Activated CD8-positive, alpha-beta memory T cell treated with anti-CD3 and anti-CD28 coated beads, Interleukin-2, amount 50 U/mL, for 4 hours (primary cell): Measurements from ENCODE around the gene MADD.

Experiments
- DNase-seq: peaks from one replicate; pipeline ENCODE4 v3.0.0-alpha.2; 2020

MADD gene

DNA sequence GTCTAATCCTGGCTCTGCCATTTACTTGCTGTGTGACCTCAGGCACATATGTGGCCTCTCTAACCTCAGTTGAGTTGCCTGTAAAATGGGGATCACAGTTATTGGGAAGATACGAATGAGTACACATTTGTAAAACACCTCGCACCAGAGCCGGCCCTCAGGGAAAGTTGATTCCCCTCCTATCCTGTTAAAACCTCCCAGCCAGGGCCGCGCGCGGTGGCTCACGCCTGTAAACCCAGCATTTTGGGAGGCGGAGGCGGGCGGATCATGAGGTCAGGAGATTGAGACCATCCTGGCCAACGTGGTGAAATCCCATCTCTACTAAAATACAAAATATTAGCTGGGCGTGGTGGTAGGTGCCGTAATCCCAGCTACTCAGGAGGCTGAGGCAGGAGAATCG lies 90.4 kb downstream of the MADD start:
- no peak for DNase-seq

GRCh38 chr11:47361419-47361818 lies 91.5 kb downstream of the MADD start:
- DNase-seq = no peak

DNA sequence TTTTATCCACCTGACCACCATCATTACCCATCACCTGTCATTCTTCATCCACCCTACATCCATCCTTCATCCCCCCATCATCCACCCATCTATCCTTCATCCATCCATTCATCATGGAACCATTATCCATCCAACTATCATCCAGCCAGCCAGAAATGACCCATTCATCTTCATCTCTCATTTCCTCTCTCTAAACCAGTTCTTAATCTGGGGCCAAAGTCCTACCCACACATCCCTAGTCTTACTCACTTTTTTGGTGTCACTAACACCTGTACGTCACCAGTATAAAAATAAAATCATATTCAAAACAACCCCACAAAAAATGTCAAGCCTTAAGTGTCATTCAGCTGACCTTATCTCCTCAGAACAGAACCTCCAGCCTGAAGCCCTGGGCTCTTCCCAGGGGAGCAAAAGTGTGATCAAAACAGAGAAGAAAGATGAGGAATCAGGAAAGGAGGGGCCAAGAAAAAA lies 96.1 kb downstream of the MADD start:
- no peak for DNase-seq

GRCh38 chr11:47369676-47370075 lies 99.7 kb downstream of the MADD start:
- no peak for DNase-seq

GRCh38 chr11:47372422-47372821 lies 102.5 kb downstream of the MADD start:
- DNase-seq = no peak

GRCh38 chr11:47373876-47374719 lies 104.2 kb downstream of the MADD start:
- DNase-seq = peak; percentile 87

DNA sequence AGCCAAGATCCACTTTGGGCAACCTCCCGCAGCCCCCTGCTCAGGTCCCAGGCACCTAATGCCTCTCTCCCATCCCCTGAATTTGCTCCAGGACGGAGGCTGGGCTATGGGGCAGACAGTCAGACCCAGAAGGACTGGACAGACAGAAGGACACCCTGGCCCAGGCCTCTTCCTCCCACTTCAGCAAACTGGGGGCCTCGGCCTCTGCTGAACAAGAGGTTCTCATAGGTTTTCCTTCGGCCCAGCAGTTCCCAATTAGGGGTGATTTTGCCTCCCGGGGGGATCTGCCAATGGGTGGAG lies 104.7 kb downstream of the MADD start:
- DNase-seq = no peak

DNA sequence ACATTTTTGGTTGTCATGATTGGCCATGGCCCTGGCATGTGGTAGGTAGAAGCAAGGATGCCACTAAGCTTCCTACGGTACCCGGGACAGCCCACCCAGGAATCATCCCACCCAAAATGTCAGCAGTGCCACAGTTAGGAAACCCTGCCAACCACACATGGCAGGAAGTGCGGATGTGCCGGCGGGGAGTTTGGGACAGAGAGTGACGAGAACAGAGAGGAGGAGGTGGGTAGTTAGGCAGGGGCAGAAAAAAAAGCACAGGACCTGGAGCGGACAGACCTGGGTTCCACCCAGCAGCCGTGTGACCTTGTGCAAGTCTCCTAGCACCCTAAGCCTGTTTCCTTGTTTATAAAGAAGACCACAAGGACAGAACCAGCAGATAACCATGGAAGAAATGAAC lies 105.1 kb downstream of the MADD start:
- DNase-seq = no peak

GRCh38 chr11:47375546-47376085 lies 105.7 kb downstream of the MADD start:
- DNase-seq = no peak

DNA sequence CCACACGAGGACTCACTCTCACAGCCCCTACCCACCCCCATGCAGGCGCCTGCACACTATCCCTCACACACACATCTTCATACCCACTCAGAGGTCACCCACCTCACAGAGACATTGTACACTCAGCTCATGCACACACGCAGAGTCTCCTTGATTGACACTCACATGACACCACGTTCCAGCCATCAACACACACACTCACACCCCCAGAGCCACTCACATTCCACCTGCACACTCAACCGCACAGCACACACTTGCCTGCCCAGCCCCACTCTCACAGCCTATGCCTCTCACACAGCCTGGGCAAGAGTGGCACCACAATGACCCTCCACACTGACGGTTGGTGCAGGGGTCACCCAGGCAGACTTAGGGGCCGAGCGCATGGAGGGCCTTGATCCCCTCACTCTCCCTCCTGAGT lies 106.2 kb downstream of the MADD start:
- no peak for DNase-seq

- DNase-seq = no peak
Measured at GRCh38 chr11:47376525-47377371, 106.8 kb downstream of the MADD start.

GRCh38 chr11:47377571-47378009 lies 107.7 kb downstream of the MADD start:
- DNase-seq = no peak

- DNase-seq = no peak
Measured at GRCh38 chr11:47378010-47378835, 108.3 kb downstream of the MADD start, which contains the start of gene SPI1. Gene SPI1 (minus strand): TSS chr11:47378547. CDS start chr11:47378353, 194 bp downstream.

DNA sequence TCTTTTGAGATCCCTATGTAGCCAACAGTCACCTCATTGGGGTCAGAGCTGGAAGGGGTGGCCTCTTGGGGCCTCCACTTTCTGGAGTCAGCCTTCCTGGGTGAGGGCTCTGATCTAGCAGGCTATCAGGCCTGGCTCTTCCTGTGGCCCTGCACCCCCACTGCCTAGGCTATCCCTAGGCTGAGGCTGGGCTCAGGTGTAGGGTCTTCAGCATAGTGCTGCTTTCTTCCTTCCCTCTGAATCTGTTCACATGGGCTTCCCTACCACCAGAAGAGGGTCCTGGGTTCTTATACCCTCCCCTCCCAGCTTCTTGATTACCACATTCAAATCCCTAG lies 108.9 kb downstream of the MADD start:
- DNase-seq = no peak

DNA sequence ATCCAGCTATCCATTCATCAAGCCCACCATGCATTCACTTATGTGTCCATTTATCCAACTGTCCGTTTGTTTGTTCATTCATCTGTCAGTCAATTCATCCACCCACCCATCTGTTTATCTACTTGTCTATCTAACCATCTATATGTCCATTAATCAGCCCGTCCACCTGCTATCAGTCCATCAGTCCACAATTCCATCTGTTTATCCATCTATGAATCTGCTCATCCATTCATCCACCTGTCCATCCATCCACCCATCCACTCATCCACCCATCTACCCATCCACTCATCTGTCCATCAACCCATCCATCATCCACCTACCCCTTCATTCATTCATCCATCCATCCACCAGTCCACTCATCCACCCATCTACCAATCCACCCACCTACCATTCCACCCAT lies 109.4 kb downstream of the MADD start:
- DNase-seq = no peak
